PC-9 (cell line): ENCODE results near the gene ZNF672.

Experiments used
- CTCF ChIP-seq: fragments of 200-600 bp; sonication (generic); conservative IDR thresholded peaks from 2 replicates; pipeline ENCODE4 v1.6.1; 2017; ENCODE audit warnings: mixed run types, antibody characterized with exemption, mild to moderate bottlenecking, moderate library complexity
- EZH2 ChIP-seq: fragments of 200-600 bp; sonication (generic); IDR thresholded peaks from 2 replicates; pipeline ENCODE4 v1.8.0; 2017; ENCODE audit warnings: antibody characterized with exemption, low read depth

GRCh38 chr1:248824301-248824700 is 13.7 kb upstream of the ZNF672 start:
- TF ChIP-seq EZH2 (no peak), CTCF (no peak)
